K562 (cell line): ENCODE results near the gene NFYC. TPM values are rescaled to one million over a fixed set of nuclear protein-coding genes. Genes with fewer than 3 reads are reported as not detected.

Experiments used
- ATAC-seq: fragments of 200-7000 bp; cut with Tn5 transposase; 3 replicates; pipeline ENCODE4 v1.9.1; 2020; ENCODE audit warnings: moderate library complexity
- BruUV-seq: library from RNA; stranded (reverse); fragments of 400-500 nt; replicated peaks from 2 replicates; lab custom pipeline; 2021; lab: Mats Ljungman, UMichigan
- CTCF ChIA-PET: fragments of 300-600 bp; formaldehyde crosslinking; extraction: SDS; loops from one replicate; lab custom pipeline; 2021; ENCODE audit warnings: low intra/inter-chr PET ratio; lab: Yijun Ruan, JAX
- POLR2A ChIA-PET: fragments of 300-600, 350-650 bp; sonication (Branson Sonifier 250); formaldehyde crosslinking; extraction: SDS; loops from one replicate; lab custom pipeline; 2021; ENCODE audit warnings: antibody characterized with exemption, inconsistent platforms; lab: Yijun Ruan, JAX
- DNase-seq, 4 experiments: peaks; one replicate each; pipeline versions ENCODE4 v3.0.0 to v3.0.0-alpha.2; 2011 to 2018; ENCODE audit warnings: low spot score in 3 of 4, mixed read lengths in 3 of 4; ENCODE audit errors: extremely low read depth in 1 of 4
- FAIRE-seq: peaks from 2 replicates; lab custom pipeline; 2011; peaks lifted over from hg19 to GRCh38; lab: Jason Lieb, UNC
- H2AFZ ChIP-seq: 2 replicates; pipeline ENCODE4 v1.6.0; 2011; ENCODE audit warnings: low read depth, low read length, control low read depth, inconsistent platforms
- H3K27ac ChIP-seq: fragments of 200-600 bp; 3 replicates; pipeline ENCODE4 v1.8.0; 2011; ENCODE audit warnings: low read depth, mild to moderate bottlenecking, control low read depth, inconsistent platforms, low read length, moderate library complexity, mixed read lengths; ENCODE audit errors: extremely low read depth
- H3K27me3 ChIP-seq, 2 experiments: fragments of 300-600 bp in 1 of 2; 2 replicates in 1 of 2; 3 replicates in 1 of 2; pipeline versions ENCODE4 v1.6.0 to v1.8.0; 2011; ENCODE audit warnings: inconsistent platforms in 2 of 2, low read length in 2 of 2, mild to moderate bottlenecking in 1 of 2, mixed read lengths in 1 of 2, moderate library complexity in 1 of 2; ENCODE audit not compliant: control insufficient read depth in 2 of 2, insufficient read depth in 2 of 2
- H3K36me3 ChIP-seq: fragments of 300-600 bp; 3 replicates; pipeline ENCODE4 v1.8.0; 2011; ENCODE audit warnings: mild to moderate bottlenecking, low read length, inconsistent platforms; ENCODE audit not compliant: control insufficient read depth, insufficient read depth
- H3K4me1 ChIP-seq, 2 experiments: fragments of 200-600 bp in 1 of 2; replicated peaks in 1 of 2; 2 replicates in 1 of 2; 3 replicates in 1 of 2; pipeline versions ENCODE4 v1.5.1 to v1.8.0; 2011; ENCODE audit warnings: inconsistent platforms in 2 of 2, low read length in 2 of 2, mild to moderate bottlenecking in 1 of 2, mixed read lengths in 1 of 2, moderate library complexity in 1 of 2; ENCODE audit not compliant: control insufficient read depth in 2 of 2, insufficient read depth in 2 of 2
- H3K4me2 ChIP-seq: 2 replicates; pipeline ENCODE4 v1.6.1; 2011; ENCODE audit warnings: low read length, control low read depth, inconsistent platforms, mixed read lengths; ENCODE audit not compliant: insufficient read depth
- H3K4me3 ChIP-seq: fragments of 200-600 bp; sonication (generic), shearing (Covaris generic); 2 replicates; pipeline ENCODE4 v1.5.1; 2016; ENCODE audit warnings: control low read depth, inconsistent platforms
- H3K79me2 ChIP-seq: fragments of 200-600 bp; 3 replicates; pipeline ENCODE4 v1.8.0; 2011; ENCODE audit warnings: low read length, inconsistent platforms; ENCODE audit not compliant: control insufficient read depth, insufficient read depth
- H3K9ac ChIP-seq, 2 experiments: 2 replicates each; pipeline versions ENCODE4 v1.6.0 to v1.6.1; 2011; ENCODE audit warnings: low read depth in 2 of 2, low read length in 2 of 2, control low read depth in 1 of 2, inconsistent platforms in 1 of 2, mild to moderate bottlenecking in 1 of 2, mixed read lengths in 1 of 2; ENCODE audit not compliant: insufficient read depth in 1 of 2
- H3K9me1 ChIP-seq: one replicate; pipeline ENCODE4 v1.6.0; 2011; ENCODE audit warnings: inconsistent platforms, mild to moderate bottlenecking, low read length, moderate library complexity; ENCODE audit not compliant: control insufficient read depth, insufficient read depth
- H3K9me3 ChIP-seq: replicated peaks from 2 replicates; pipeline ENCODE4 v1.5.1; 2011; ENCODE audit warnings: low read depth, low read length, inconsistent platforms; ENCODE audit not compliant: control insufficient read depth, insufficient read depth
- H4K20me1 ChIP-seq: replicated peaks from 2 replicates; pipeline ENCODE4 v1.6.1; 2011; ENCODE audit warnings: low read length, inconsistent platforms, mixed read lengths; ENCODE audit not compliant: control insufficient read depth, insufficient read depth
- BMI1 ChIP-seq: fragments of 150-350 bp; IDR thresholded peaks from 2 replicates; pipeline ENCODE4 v1.6.1; 2014; ENCODE audit warnings: low read length
- CEBPB ChIP-seq: fragments of 450-650 bp; IDR thresholded peaks from 2 replicates; pipeline ENCODE4 v1.6.1; 2016; ENCODE audit warnings: missing genetic modification characterization, missing compliant biosample characterization
- HDAC2 ChIP-seq: fragments of 450-650 bp; IDR thresholded peaks from 2 replicates; pipeline ENCODE4 v1.6.1; 2016; ENCODE audit warnings: mild to moderate bottlenecking
- MAFK ChIP-seq: IDR thresholded peaks from 2 replicates; pipeline ENCODE4 v1.6.1; 2011; ENCODE audit warnings: low read length, improper control_type of control experiment
- MEF2D ChIP-seq: conservative IDR thresholded peaks from 2 replicates; pipeline ENCODE4 v1.6.1; 2016; ENCODE audit warnings: low read depth, missing genetic modification characterization, missing compliant biosample characterization
- NCOA1 ChIP-seq: fragments of 450-650 bp; IDR thresholded peaks from 2 replicates; pipeline ENCODE4 v1.6.1; 2016; ENCODE audit warnings: low read depth
- POLR2AphosphoS2 ChIP-seq: IDR thresholded peaks from 2 replicates; pipeline ENCODE4 v1.6.1; 2012; ENCODE audit warnings: low read length, improper control_type of control experiment
- RFX1 ChIP-seq: fragments of 450-650 bp; IDR thresholded peaks from 2 replicates; pipeline ENCODE4 v1.6.1; 2016; ENCODE audit warnings: mild to moderate bottlenecking, moderate library complexity
- ZBTB12 ChIP-seq: fragments of 250-450 bp; sonication (Bioruptor Pico); IDR thresholded peaks from 2 replicates; pipeline ENCODE4 v1.4.0; 2020
- ZNF165 ChIP-seq: fragments of 250-450 bp; sonication (Bioruptor Pico); IDR thresholded peaks from 2 replicates; pipeline ENCODE4 v1.4.0; 2020; ENCODE audit warnings: borderline replicate concordance
- ZNF41 ChIP-seq: fragments of 250-450 bp; sonication (Bioruptor Pico); conservative IDR thresholded peaks from 2 replicates; pipeline ENCODE4 v1.4.0; 2020; ENCODE audit warnings: mild to moderate bottlenecking
- ZNF764 ChIP-seq: fragments of 250-450 bp; sonication (Bioruptor Pico); IDR thresholded peaks from 2 replicates; pipeline ENCODE4 v1.4.0; 2020; ENCODE audit warnings: low read depth, mild to moderate bottlenecking, moderate library complexity
- WGBS: fragments of 100-300 bp; shearing (Covaris generic); methylation state at CpG from one replicate; pipeline ENCODE4 v1.1.6; 2016; ENCODE audit warnings: low coverage, mixed read lengths; ENCODE audit not compliant: insufficient coverage; ENCODE audit errors: missing lambda C conversion rate; 5-methylcytosine and 5-hydroxymethylcytosine counted together
- in situ Hi-C: fragments of 300-500 bp; cut with MboI; formaldehyde crosslinking; loops from 4 replicates; pipeline ENCODE4 v1.15.0; 2018; ENCODE audit warnings: inconsistent platforms, mixed read lengths
- intact Hi-C: fragments of 100-400 bp; cut with micrococcal nuclease; formaldehyde crosslinking; loops from 2 replicates; pipeline ENCODE4 v1.14.2; 2022
- polyA plus RNA-seq, 8 experiments: library from polyadenylated mRNA; depleted of rRNA in 4 of 8; stranded (reverse) in 5 of 8; unstranded in 3 of 8; fragments of >200 nt; fragmentation: Nextera tagmentation in 2 of 8; fragmentation: Illumina TruSeq in 1 of 8; extraction: Ambion mirVana in 2 of 8; extraction: Trizol in 1 of 8; gene quantifications; 2 replicates each; pipeline versions ENCODE4 v1.2.1 to v1.2.3, GENCODE V29; 2011 to 2014; ENCODE audit warnings: inconsistent platforms in 1 of 8, missing spikeins in 1 of 8
- total RNA-seq, 7 experiments: library from RNA; depleted of rRNA in 6 of 7; stranded (reverse); fragments of >200 nt in 6 of 7; fragmentation: Illumina TruSeq in 2 of 7; extraction: Trizol in 2 of 7; gene quantifications; 2 replicates each; pipeline versions ENCODE4 v1.2.1 to v1.2.3, GENCODE V29; 2011 to 2021; ENCODE audit warnings: low replicate concordance in 1 of 7

NFYC gene
- total and polyA plus RNA-seq, 9 of the 15 experiments (the other 6 are each of a cell fraction or from before 2014, with no cell fraction given) = 4.8 to 59.8 (median 41.1) TPM

- no peak for TF ChIP-seq POLR2AphosphoS2
- no peak for TF ChIP-seq ZNF764 (CRISPR knock-in tag)
- no peak for TF ChIP-seq MAFK
Measured at GRCh38 chr1:40766017-40766416, 74.5 kb downstream of the NFYC start (continued).

DNA sequence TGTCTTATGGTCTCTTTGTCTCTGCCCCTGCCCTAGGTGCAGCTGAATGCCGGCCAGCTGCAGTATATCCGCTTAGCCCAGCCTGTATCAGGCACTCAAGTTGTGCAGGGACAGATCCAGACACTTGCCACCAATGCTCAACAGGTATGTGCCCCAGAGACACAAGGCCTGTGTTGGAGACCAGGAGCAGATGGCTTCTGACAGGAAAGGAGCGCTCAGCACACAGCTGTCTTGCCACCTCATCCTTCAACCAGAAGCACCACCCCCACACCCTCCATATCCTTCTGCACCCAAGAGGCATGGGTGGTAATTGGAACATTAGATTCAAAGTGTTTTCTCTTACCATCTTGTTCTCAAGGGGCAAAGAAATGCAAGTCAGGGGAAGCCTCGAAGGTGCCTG lies 75.1 kb downstream of the NFYC start:
- no TSS peak for BruUV-seq
- Histone ChIP-seq H3K9me3 (no peaks in the 10 kb centered on the region), H3K4me1 (no peaks in the 10 kb centered on the region; a peak in 1 of 5 replicates), H3K27me3 (no peaks in the 10 kb centered on the region)
- POLR2A ChIA-PET = interaction anchor here (0.6 to 2.6 kb wide), 6 partner anchors 8 to 188 kb away, joined by 3 to 10 read pairs (median 3); no protein-coding TSS in a partner anchor
- TF ChIP-seq MEF2D (no peak), ZNF41 (CRISPR knock-in tag) (no peak), ZNF165 (CRISPR knock-in tag) (no peak), BMI1 (no peak), HDAC2 (no peak), RFX1 (no peak), CEBPB (tag) (no peak), NCOA1 (no peak), ZBTB12 (no peak)
- TF ChIP-seq, all 486 proteins: peak for 0
- intact Hi-C loops (no loop called here), in situ Hi-C loops (no loop called here)
- no peak for DNase-seq
- WGBS = 95% methylated on average over 4 of the region's 4 CpGs
- H3K4me2 ChIP-seq = no peak overlapping the region
- no peaks in the 10 kb centered on the region for H3K9me1 ChIP-seq
- no peaks in the 10 kb centered on the region for H4K20me1 ChIP-seq
- no peak overlapping the region for H2AFZ ChIP-seq
- no peak for ATAC-seq
- no peak overlapping the region for H3K9ac ChIP-seq
- H3K36me3 ChIP-seq = peaks cover 94% of the 10 kb centered on the region
- no peak overlapping the region for H3K4me3 ChIP-seq
- no peaks in the 10 kb centered on the region for H3K79me2 ChIP-seq
- no peak overlapping the region for H3K27ac ChIP-seq
- CTCF ChIA-PET = no interaction called here
- FAIRE-seq = no peak
